Measurements from ENCODE around the gene ULK2.

DNA sequence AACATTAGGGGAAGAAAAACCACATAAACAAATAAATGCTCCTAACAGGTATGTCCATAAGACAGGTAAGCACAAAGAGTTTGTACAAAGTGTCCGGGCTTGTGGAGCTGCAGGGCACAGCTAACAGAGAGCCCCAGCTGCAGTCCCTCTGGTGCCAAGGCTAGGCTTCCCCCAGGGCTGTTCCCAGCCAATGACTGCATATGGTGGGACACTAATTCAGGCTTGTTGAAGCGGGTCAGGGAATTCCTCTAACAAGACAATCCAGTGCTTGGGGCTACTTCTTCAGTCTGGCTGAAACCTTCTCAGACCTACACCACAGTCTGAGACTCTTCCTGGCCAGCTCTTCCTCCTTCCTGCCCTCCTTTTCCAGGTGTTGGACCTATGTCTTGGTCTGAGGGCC lies 67.9 kb downstream of the ULK2 start:
- TF ChIP-seq, protein P1, sequence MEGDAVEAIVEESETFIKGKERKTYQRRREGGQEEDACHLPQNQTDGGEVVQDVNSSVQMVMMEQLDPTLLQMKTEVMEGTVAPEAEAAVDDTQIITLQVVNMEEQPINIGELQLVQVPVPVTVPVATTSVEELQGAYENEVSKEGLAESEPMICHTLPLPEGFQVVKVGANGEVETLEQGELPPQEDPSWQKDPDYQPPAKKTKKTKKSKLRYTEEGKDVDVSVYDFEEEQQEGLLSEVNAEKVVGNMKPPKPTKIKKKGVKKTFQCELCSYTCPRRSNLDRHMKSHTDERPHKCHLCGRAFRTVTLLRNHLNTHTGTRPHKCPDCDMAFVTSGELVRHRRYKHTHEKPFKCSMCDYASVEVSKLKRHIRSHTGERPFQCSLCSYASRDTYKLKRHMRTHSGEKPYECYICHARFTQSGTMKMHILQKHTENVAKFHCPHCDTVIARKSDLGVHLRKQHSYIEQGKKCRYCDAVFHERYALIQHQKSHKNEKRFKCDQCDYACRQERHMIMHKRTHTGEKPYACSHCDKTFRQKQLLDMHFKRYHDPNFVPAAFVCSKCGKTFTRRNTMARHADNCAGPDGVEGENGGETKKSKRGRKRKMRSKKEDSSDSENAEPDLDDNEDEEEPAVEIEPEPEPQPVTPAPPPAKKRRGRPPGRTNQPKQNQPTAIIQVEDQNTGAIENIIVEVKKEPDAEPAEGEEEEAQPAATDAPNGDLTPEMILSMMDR (conservative IDR thresholded peaks at IDR 0.05; ENCODE audit: low read depth, low read length) = no peak
- TF ChIP-seq EZH2phosphoT487 (IDR thresholded peaks at IDR 0.05; ENCODE audit: borderline replicate concordance, low read length) = no peak

All from PC-3 (cell line).